DMS 273 (cell line): ENCODE results near the gene ZNF407.

Experiments used
- DNase-seq: peaks from one replicate; lab custom pipeline; 2025; ENCODE audit not compliant: unreplicated experiment; lab: John Stamatoyannopoulos, UW

Gene ZNF407

GRCh38 chr18:75065251-75066000, 467.8 kb downstream of the ZNF407 start:
- DNase-seq = no peak

GRCh38 chr18:75066021-75066880, 468.6 kb downstream of the ZNF407 start:
- no peak for DNase-seq

GRCh38 chr18:75066936-75067335, 469.3 kb downstream of the ZNF407 start:
- no peak for DNase-seq

- DNase-seq = no peak
These were observed 470.5 kb downstream of the ZNF407 start for GRCh38 chr18:75067996-75068645.

- no peak for DNase-seq
These were observed 471.2 kb downstream of the ZNF407 start for GRCh38 chr18:75068682-75069435.

GRCh38 chr18:75070235-75070624, 472.6 kb downstream of the ZNF407 start:
- DNase-seq = no peak

GRCh38 chr18:75070625-75071483, 473.2 kb downstream of the ZNF407 start:
- no peak for DNase-seq

- no peak for DNase-seq
These were observed 473.8 kb downstream of the ZNF407 start for GRCh38 chr18:75071484-75071785.

- no peak for DNase-seq
These were observed 474.4 kb downstream of the ZNF407 start for GRCh38 chr18:75071866-75072671.

GRCh38 chr18:75072672-75073371, 475.2 kb downstream of the ZNF407 start:
- no peak for DNase-seq

GRCh38 chr18:75073654-75074053, 476.0 kb downstream of the ZNF407 start:
- no peak for DNase-seq

GRCh38 chr18:75074196-75075015, 476.7 kb downstream of the ZNF407 start:
- DNase-seq = no peak

- no peak for DNase-seq
These were observed 477.3 kb downstream of the ZNF407 start for GRCh38 chr18:75075016-75075305.

- no peak for DNase-seq
These were observed 477.8 kb downstream of the ZNF407 start for GRCh38 chr18:75075429-75075841.

- DNase-seq = no peak
These were observed 478.6 kb downstream of the ZNF407 start for GRCh38 chr18:75076286-75076685.

GRCh38 chr18:75081486-75081885, 483.8 kb downstream of the ZNF407 start:
- DNase-seq = no peak

GRCh38 chr18:75083131-75083530, 485.5 kb downstream of the ZNF407 start:
- DNase-seq = no peak

GRCh38 chr18:75083761-75084160, 486.1 kb downstream of the ZNF407 start:
- DNase-seq = no peak
